Type B pancreatic cell (in vitro differentiated cells): Measurements from ENCODE around the gene RFT1. TPM values are rescaled to one million over a fixed set of nuclear protein-coding genes. Genes with fewer than 3 reads are reported as not detected.
A peak's percentile ranks its signal among the peaks of the same experiment; 100 is the strongest.

ENCODE experiments used
- DNase-seq: peaks from one replicate; pipeline ENCODE4 v3.0.0; 2021; ENCODE audit warnings: mixed read lengths; ENCODE audit not compliant: unreplicated experiment; ENCODE audit errors: extremely low spot score
- H3K27ac Mint-ChIP-seq: 2 replicates; pipeline ENCODE4 v1.8.0; 2021; ENCODE audit warnings: mild to moderate bottlenecking, mixed read lengths
- H3K27me3 Mint-ChIP-seq: 2 replicates; pipeline ENCODE4 v1.8.0; 2021; ENCODE audit warnings: mixed read lengths
- H3K36me3 Mint-ChIP-seq: 2 replicates; pipeline ENCODE4 v1.8.0; 2021; ENCODE audit warnings: mixed read lengths
- H3K4me1 Mint-ChIP-seq: one replicate; pipeline ENCODE4 v1.8.0; 2021; ENCODE audit warnings: mixed read lengths; ENCODE audit not compliant: unreplicated experiment
- H3K4me3 Mint-ChIP-seq: 2 replicates; pipeline ENCODE4 v1.8.0; 2021; ENCODE audit warnings: mild to moderate bottlenecking, mixed read lengths
- H3K9me3 Mint-ChIP-seq: 2 replicates; pipeline ENCODE4 v1.8.0; 2021; ENCODE audit warnings: mixed read lengths
- CTCF ChIP-seq: fragments of 200-600 bp; sonication (generic); conservative IDR thresholded peaks from 2 replicates; pipeline ENCODE4 v1.5.0; 2021; ENCODE audit warnings: antibody characterized with exemption, mild to moderate bottlenecking
- total RNA-seq: library from RNA; stranded (reverse); gene quantifications from 2 replicates; pipeline ENCODE4 v1.2.1, GENCODE V29; 2021; ENCODE audit warnings: low replicate concordance

RFT1 gene
- total RNA-seq, 1 donor from 2014 or later = 31.0 TPM

GRCh38 chr3:53166206-53166605, 36.0 kb upstream of the RFT1 start:
- Mint-ChIP-seq H3K27ac (no peak overlapping the region), H3K4me1 (peaks cover 42% of the 10 kb centered on the region), H3K4me3 (no peak overlapping the region), H3K27me3 (peaks cover 3% of the 10 kb centered on the region), H3K9me3 (no peaks in the 10 kb centered on the region), H3K36me3 (no peaks in the 10 kb centered on the region)
- no peak for DNase-seq
- TF ChIP-seq CTCF = no peak

DNA sequence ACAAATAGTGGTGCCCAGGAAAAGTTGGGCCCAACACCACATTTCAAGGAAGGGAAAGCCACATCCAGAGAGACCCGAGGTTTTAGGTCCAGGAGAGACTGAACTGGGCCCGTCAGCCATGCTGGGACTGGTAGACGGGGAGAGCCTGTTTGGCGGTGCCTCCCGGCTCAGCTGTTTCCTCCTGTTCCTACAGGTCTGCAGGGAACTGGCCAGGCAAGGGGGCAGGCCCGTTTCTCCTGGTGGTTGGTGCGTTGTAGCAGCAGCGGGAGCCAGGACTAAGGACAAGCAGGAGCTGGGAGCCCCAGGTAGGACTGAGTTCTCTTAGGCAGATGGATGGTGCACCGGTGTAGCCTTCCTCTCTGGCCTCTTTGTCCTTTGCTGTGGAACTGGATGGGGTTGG, 34.7 kb upstream of the RFT1 start:
- DNase-seq = no peak

GRCh38 chr3:53163444-53164387, 33.5 kb upstream of the RFT1 start:
- H3K27ac Mint-ChIP-seq = peak overlapping the region; percentile 92
- no peaks in the 10 kb centered on the region for H3K36me3 Mint-ChIP-seq
- no peak for TF ChIP-seq CTCF
- peaks cover 12% of the 10 kb centered on the region for H3K27me3 Mint-ChIP-seq
- H3K9me3 Mint-ChIP-seq = no peaks in the 10 kb centered on the region
- peaks cover 41% of the 10 kb centered on the region for H3K4me1 Mint-ChIP-seq
- H3K4me3 Mint-ChIP-seq = peak overlapping the region; percentile 90
- DNase-seq = no peak

More for the DNA sequence above, 34.7 kb upstream of the RFT1 start:
- H3K27me3 Mint-ChIP-seq = peaks cover 8% of the 10 kb centered on the region
- H3K27ac Mint-ChIP-seq = no peak overlapping the region
- no peaks in the 10 kb centered on the region for H3K9me3 Mint-ChIP-seq
- no peaks in the 10 kb centered on the region for H3K36me3 Mint-ChIP-seq
- peaks cover 40% of the 10 kb centered on the region for H3K4me1 Mint-ChIP-seq
- TF ChIP-seq CTCF = no peak
- no peak overlapping the region for H3K4me3 Mint-ChIP-seq

DNA sequence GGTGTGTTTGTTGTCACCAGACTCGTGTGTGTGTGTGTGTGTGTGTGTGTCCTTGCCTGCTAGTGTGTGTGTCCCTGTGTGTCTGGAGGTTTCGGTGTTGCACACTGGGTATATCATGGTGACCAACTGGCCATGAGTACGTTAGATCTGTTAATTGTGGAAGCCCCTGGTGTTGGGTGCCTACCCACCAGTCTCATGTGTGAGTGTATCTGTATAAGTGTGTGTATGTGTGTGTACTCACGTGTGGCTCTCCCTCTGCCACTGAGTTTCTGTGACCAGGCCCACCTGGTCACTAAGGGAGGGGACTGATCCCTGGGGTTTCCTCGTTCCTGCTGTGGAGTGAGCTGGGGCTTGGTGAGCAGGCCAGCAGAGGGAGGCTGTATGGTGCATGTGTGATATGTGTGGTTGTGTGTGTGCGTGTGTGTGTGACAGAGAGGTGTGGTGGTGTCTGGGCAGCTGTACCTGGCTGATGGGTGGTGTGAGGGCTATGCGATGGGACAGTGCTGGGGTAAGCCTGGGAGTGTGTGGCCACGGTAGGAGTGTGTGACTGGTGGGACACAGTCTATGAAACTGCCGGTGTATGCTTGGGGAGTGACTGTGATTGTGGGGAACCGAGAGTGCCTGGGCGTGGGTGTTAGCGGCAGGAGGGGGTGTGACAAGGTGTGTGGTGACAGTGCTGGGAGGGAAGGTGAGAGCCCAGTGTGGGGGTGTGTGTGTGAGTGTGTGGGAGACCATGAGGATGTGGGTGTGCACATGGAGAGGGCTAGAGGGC, 32.6 kb upstream of the RFT1 start:
- Mint-ChIP-seq H3K4me3 (peak overlapping the region; percentile 90), H3K36me3 (no peaks in the 10 kb centered on the region), H3K4me1 (peaks cover 35% of the 10 kb centered on the region), H3K27ac (peak overlapping the region; percentile 92), H3K9me3 (no peaks in the 10 kb centered on the region), H3K27me3 (peaks cover 14% of the 10 kb centered on the region)
- no peak for TF ChIP-seq CTCF
- no peak for DNase-seq

GRCh38 chr3:53161820-53162671, 31.8 kb upstream of the RFT1 start:
- Mint-ChIP-seq H3K9me3 (no peaks in the 10 kb centered on the region), H3K4me1 (peaks cover 34% of the 10 kb centered on the region), H3K27me3 (peaks cover 22% of the 10 kb centered on the region), H3K4me3 (peak overlapping the region; percentile 90), H3K27ac (peak overlapping the region; percentile 92), H3K36me3 (no peaks in the 10 kb centered on the region)
- no peak for DNase-seq
- no peak for TF ChIP-seq CTCF
